GM12874 (cell line): ENCODE data around the gene TAOK1.

Experiments used
- TF ChIP-seq, protein P1 (sequence below): IDR thresholded peaks from 2 replicates; pipeline ENCODE4 v1.5.1; 2011; ENCODE audit warnings: low read depth, mild to moderate bottlenecking, control low read depth, low read length, moderate library complexity; ENCODE audit not compliant: insufficient read depth

The TAOK1 gene

DNA sequence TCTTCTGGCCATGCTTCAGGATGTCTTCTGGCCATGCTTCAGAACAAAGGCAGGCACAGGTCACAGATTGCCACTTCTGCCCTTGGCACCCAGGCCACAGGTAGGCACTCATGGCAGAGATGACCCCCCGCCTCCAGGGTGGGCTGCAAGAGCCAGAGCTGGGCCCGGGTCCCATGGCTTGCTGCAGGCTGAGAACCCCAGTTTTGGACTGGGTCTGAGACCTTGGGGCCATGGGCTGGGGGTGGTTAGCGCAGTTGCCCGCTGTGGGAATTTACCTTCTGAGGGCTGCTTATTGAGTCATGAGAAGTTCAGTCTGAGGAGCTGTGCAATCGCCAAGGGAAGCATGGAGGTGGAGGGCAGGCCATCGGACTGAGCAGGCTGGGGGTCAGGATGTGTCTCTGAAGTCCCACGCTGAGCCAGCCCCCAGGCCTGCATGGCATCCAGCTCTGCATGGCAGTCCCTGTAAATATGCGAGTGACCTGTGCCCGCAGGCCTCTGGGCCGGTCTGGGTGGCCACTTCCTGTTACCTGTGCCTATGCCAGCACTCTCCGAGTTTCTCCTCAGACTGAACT lies 204.4 kb downstream of the TAOK1 start:
- TF ChIP-seq, protein P1, sequence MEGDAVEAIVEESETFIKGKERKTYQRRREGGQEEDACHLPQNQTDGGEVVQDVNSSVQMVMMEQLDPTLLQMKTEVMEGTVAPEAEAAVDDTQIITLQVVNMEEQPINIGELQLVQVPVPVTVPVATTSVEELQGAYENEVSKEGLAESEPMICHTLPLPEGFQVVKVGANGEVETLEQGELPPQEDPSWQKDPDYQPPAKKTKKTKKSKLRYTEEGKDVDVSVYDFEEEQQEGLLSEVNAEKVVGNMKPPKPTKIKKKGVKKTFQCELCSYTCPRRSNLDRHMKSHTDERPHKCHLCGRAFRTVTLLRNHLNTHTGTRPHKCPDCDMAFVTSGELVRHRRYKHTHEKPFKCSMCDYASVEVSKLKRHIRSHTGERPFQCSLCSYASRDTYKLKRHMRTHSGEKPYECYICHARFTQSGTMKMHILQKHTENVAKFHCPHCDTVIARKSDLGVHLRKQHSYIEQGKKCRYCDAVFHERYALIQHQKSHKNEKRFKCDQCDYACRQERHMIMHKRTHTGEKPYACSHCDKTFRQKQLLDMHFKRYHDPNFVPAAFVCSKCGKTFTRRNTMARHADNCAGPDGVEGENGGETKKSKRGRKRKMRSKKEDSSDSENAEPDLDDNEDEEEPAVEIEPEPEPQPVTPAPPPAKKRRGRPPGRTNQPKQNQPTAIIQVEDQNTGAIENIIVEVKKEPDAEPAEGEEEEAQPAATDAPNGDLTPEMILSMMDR: no peak

DNA sequence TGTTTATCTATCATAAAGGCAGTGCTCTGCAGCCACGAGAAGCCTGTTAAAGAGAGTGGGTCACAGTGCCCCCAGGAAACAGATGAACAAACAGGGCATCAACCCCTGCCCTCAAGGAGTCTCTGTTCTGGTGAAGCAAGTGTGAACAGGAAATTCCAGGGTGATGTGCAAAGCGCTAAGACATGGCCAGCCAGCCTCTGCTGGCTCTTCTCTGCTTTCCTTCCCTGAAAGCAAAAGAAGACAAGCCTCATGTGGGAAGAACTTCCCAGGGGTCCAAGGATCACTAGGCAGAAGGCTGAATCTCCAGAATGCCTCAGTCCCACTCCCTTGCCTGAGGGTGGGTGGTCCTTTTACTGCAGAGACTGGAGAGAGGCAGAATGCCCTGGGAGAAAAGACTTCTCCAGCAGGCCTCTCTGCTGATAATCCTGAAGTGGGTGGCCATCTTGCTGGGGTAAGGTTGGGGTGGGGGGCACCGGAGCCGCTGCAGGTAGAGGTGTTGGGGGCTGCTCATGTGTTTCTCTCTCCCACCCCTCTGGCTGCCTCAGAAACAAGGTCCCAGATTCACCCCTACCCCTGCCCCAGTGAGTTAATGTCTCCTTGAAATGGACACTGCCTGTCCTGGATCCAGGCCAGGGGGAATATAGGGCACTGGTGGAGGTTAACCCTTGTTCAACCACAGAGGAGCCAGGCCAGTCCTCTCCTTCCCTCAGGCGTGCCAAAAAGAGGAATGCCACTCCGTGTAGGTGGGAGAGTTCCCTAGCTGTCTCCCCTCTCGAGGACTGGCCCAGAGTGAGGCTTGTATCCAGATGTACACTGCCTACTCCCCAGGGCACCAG lies 205.2 kb downstream of the TAOK1 start:
- TF ChIP-seq, protein P1: no peak

DNA sequence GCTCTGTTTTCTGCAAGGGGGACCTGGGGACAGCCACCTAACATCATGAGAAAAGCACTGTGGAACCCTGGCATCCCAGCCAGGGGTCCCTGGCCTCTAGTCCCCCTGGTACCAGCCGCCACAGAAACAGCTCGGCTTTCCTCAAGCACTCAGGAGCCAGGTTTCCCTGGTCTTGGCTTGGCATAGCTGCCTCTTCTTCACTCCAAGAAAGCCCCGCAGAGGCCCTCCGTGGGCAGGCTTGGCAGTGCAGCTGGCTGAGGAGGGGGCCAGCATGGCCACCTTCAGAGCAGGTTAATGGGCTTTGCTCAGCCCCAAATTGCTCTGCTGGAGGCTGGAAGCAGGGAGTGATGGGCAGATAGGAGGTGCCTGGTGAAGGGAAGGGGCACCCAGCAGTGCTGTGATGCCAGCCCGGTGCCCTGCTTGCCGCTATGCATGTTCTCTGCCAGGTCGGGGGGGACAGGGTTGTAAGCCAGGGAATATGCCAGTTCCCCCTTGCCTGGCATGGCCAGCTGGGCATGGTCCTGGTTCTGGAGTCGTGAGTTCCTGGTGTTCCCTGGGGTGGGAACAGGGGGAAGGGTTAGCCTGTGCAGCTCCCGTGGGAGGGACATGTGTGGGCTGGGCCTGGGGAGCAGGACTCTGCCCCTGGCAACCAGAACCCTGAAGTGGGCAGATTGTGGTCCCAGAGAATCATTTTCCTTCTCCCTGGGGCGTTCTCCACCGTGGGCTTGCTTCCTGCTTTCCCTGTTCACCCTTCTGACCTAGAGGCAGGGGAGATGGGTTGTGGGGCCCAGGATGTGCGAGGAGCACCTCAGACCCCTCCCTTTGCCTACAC lies 206.0 kb downstream of the TAOK1 start:
- TF ChIP-seq, protein P1: no peak

DNA sequence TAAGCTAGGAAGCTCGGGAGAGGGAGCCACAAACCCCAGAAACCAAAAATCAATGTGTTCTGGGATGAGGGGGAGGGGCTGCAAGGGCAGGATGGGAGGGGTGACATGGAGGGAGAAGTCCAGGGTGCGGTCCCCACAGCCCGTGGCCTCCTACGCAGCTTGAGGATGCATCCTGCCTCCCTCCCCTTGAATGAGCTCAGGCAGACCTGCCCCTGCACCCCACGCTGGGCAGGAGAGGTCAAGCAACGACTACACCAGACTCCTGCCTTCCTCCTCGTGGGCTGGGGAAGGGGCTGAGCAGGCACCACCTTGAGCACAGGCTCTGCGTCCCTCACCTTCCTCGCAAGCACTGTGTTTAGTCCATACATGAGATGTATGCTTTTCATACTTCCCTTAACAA lies 206.6 kb downstream of the TAOK1 start:
- TF ChIP-seq, protein P1: no peak

DNA sequence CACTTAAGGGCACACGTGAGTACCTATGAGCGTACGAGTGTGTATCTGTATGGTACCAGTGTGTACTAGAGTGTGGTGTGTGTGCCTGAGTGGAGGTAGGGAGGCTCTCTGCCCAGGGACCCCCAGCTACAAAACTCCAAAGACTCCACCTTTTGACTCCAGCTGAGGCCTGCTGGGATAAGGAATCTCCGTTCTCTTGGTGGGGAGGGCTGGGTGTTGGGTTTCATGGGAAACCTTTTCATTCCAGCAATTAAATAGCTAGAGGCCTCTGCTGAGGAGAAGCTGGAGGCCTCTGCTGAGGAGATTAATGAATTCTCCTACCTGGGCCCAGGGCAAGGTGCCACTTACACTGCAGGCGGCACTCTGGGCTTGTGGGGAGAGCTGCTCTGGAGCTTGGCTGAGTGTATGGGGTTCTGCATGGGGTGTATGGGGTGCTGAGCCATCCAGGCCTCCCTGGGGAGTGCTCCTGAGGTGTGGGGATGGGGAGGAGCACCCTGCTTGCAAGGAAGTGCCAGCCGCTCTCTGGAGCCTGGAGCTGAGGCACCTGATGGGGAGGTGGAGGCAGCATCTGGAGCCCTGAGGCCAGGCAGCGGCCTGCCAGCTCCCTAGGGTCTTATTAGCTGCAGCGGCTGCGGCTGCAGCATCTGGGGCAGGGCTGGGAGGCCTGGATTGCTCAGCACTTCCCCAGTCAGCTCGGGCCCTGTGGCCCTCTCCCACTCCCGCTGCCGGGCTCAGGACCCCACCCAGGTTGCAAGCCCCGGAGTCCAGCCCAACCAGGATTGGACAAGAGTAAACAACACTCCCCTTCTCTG lies 207.4 kb downstream of the TAOK1 start:
- TF ChIP-seq, protein P1: no peak
